ENCODE results near the gene SUSD5. TPM values are rescaled to one million over a fixed set of nuclear protein-coding genes. Genes with fewer than 3 reads are reported as not detected.
A peak's percentile ranks its signal among the peaks of the same experiment; 100 is the strongest.
"Not testable (repeated sequence)": the region's sequence is repeated elsewhere in the genome, so short reads cannot be mapped to it uniquely, and the experiment has no call there.

The SUSD5 gene
- total RNA-seq, 4 donors from 2014 or later = 0.69 to 4.5 (median 2.1) TPM

DNA sequence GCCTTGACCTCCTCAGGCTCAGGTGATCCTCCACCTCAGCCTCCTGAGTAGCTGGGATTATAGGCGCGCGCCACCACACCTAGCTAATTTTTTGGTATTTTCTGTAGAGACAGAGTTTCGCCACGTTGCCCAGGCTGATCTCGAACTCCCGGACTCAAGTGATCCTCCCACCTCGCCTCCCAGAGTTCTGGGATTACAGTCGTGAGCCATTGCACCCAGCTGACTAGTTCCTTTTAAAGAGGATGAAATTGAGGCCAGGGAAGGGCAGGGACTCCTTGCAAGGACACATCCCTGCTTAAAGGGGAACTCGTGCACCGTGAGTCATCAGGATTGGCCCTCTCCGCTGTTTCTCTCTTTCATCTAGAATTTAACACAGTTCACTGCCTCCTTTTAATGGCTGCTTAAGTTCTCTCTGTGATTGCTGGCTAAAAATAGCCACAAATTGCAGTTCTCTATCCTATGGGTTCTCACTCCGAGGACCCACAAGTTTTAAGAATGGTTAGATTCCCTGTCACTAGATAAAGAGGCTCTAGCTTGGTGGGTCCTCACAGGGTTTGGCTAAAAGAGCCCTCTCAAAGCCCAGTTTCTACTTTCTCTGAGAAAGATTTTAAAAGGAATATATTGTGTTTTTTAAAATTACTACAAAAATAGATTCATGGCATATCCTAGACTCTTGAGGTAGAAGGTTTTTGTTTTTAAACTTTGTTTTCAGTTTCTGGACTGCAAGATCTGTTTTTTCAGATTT lies 103.4 kb downstream of the SUSD5 start:
- peaks cover 0 to 12% of the 10 kb centered on the region in 2 donors for H3K36me3 ChIP-seq
- ATAC-seq = peak; percentile 86
- peaks cover 0 to 62% (median 0%) of the 10 kb centered on the region in 3 donors for H3K4me1 ChIP-seq
- WGBS, 2 donors (ENCODE audit: low coverage in 1 of 2) = 11 to 58% methylated on average over 4 to 9 of the region's 13 CpGs
- peak overlapping the region; percentile 92 to 97 (median 92) for H3K27ac ChIP-seq
- H3K9me3 ChIP-seq = no peaks in the 10 kb centered on the region
- H3K4me3 ChIP-seq = peak overlapping the region; percentile 64 to 66
- no peaks in the 10 kb centered on the region for H3K27me3 ChIP-seq
- TF ChIP-seq EP300 (IDR thresholded peaks at IDR 0.05) (no peak), POLR2AphosphoS5 (IDR thresholded peaks at IDR 0.05) (peak; percentile 82), POLR2A (IDR thresholded peaks at IDR 0.05) (no peak)
- TF ChIP-seq, protein P1, sequence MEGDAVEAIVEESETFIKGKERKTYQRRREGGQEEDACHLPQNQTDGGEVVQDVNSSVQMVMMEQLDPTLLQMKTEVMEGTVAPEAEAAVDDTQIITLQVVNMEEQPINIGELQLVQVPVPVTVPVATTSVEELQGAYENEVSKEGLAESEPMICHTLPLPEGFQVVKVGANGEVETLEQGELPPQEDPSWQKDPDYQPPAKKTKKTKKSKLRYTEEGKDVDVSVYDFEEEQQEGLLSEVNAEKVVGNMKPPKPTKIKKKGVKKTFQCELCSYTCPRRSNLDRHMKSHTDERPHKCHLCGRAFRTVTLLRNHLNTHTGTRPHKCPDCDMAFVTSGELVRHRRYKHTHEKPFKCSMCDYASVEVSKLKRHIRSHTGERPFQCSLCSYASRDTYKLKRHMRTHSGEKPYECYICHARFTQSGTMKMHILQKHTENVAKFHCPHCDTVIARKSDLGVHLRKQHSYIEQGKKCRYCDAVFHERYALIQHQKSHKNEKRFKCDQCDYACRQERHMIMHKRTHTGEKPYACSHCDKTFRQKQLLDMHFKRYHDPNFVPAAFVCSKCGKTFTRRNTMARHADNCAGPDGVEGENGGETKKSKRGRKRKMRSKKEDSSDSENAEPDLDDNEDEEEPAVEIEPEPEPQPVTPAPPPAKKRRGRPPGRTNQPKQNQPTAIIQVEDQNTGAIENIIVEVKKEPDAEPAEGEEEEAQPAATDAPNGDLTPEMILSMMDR (IDR thresholded peaks at IDR 0.05) = no peak

DNA sequence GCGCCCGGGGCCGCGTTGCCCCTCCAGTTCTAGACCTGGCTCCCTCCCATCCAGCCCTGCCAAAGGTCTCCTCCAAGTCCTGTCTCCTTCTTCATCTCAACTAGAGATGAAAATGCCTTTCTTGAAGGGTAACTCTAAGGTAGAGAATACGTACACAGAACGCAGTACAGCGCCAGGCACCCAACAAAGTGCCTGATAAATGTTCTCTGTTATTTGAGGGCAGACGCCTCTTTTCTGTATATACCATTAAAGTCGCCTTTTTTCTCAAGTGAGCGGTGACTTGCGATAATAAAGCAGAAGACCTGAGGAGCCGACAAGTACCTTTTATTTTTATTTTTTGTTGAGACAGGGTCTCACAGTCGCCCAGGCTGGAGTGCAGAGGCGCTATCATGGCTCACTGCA lies 104.0 kb downstream of the SUSD5 start:
- ATAC-seq = no peak
- Histone ChIP-seq H3K4me1 (peaks cover 0 to 57% (median 0%) of the 10 kb centered on the region in 3 donors), H3K27ac (peak overlapping the region; percentile 92 to 97 (median 92)), H3K27me3 (no peaks in the 10 kb centered on the region), H3K36me3 (peaks cover 0 to 10% of the 10 kb centered on the region in 2 donors), H3K4me3 (peak overlapping the region; percentile 64 to 66), H3K9me3 (no peaks in the 10 kb centered on the region)
- TF ChIP-seq POLR2A (IDR thresholded peaks at IDR 0.05) = no peak
- TF ChIP-seq POLR2AphosphoS5 (IDR thresholded peaks at IDR 0.05) = no peak
- no peak for TF ChIP-seq EP300 (IDR thresholded peaks at IDR 0.05)
- TF ChIP-seq, protein P1 (IDR thresholded peaks at IDR 0.05) = no peak
- 36 to 45% methylated on average over 5 to 13 of the region's 14 CpGs for WGBS, 2 donors (ENCODE audit: low coverage in 1 of 2)

DNA sequence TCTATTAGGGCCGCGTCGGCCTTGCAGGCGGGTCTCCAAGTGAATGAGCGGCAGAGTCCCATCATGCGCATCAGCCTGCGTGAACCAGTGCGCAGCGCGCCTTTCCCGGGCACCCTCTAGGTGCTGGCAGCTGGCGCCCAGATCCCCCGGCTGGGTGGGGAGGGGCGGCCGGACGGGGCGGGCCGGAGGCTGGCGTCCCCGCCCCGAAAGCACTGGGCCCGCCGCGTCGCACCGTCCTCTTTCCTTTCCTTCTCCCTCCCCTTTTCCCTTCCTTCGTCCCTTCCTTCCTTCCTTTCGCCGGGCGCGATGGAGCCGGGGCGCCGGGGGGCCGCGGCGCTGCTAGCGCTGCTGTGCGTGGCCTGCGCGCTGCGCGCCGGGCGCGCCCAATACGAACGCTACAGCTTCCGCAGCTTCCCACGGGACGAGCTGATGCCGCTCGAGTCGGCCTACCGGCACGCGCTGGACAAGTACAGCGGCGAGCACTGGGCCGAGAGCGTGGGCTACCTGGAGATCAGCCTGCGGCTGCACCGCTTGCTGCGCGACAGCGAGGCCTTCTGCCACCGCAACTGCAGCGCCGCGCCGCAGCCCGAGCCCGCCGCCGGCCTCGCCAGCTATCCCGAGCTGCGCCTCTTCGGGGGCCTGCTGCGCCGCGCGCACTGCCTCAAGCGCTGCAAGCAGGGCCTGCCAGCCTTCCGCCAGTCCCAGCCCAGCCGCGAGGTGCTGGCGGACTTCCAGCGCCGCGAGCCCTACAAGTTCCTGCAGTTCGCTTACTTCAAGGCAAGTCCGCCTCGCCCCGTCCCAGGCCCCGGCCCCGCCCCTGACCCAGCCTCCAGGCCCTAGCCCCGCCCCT lies 104.6 kb downstream of the SUSD5 start, which contains the start of gene CRTAP:
Gene CRTAP, plus strand, starts transcription at position 243 of the 850 bp plus-strand sequence. Its CDS starts 64 bp downstream, at position 307.
- peaks cover 0 to 51% (median 0%) of the 10 kb centered on the region in 3 donors for H3K4me1 ChIP-seq
- peaks cover 0 to 10% of the 10 kb centered on the region in 2 donors for H3K36me3 ChIP-seq
- no peaks in the 10 kb centered on the region for H3K27me3 ChIP-seq
- peak; percentile 92 for ATAC-seq
- no peaks in the 10 kb centered on the region for H3K9me3 ChIP-seq
- H3K27ac ChIP-seq = peak within 1 kb of the TSS; percentile 92 to 97 (median 92)
- TF ChIP-seq POLR2A (IDR thresholded peaks at IDR 0.05) (peak; percentile 51 to 55), EP300 (IDR thresholded peaks at IDR 0.05) (no peak), POLR2AphosphoS5 (IDR thresholded peaks at IDR 0.05) (peak; percentile 67)
- TF ChIP-seq, protein P1 (IDR thresholded peaks at IDR 0.05) = peak in 2 of 4 experiments; percentile 3 to 25
- H3K4me3 ChIP-seq = peak within 1 kb of the TSS; percentile 64 to 66
- 0 to 1% methylated on average over 8 to 27 of the region's 98 CpGs for WGBS, 2 donors (ENCODE audit: low coverage in 1 of 2)

DNA sequence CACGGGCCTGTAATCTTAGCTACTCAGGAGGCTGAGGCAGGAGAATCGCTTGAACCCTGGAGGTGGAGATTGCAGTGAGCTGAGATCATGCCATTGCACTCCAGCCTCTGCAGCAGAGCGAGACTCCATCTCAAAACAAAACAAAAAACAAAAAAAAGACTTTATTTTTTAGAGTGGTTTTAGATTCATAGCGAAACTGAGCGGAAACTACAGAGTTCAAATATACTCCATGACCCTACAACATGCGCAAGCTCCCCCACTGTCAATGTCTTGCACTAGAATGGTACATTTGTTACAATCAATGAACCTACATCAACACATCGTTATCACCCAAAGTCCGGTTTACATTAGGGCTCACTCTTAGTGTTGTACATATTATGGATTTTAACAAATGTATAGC lies 107.0 kb downstream of the SUSD5 start:
- 89 to 96% methylated on average over 5 to 8 of the region's 8 CpGs for WGBS, 2 donors (ENCODE audit: low coverage in 1 of 2)
- TF ChIP-seq POLR2AphosphoS5 (IDR thresholded peaks at IDR 0.05) (no peak), POLR2A (IDR thresholded peaks at IDR 0.05) (no peak), EP300 (IDR thresholded peaks at IDR 0.05) (no peak)
- TF ChIP-seq, protein P1 (IDR thresholded peaks at IDR 0.05) = no peak
- no peak for ATAC-seq

DNA sequence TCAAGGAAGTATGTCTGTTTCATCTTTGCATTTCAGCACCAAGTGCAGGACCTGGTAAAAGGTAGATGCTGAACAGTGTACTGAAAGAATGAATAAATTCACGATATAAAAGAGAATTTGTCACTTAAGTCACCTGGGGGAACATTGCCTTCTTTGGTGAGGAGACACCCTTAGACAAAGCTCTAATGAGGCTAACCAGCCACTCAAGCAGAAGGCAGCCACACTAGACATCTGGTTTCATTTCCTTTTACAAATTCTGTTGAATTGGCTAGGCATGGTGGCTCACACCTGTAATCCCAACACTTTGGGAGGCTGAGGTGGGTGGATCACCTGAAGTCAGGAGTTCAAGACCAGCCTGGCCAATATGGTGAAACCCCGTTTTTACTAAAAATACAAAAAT lies 111.8 kb downstream of the SUSD5 start:
- not testable (repeated sequence) for H3K4me1 ChIP-seq, H3K27me3 ChIP-seq, H3K9me3 ChIP-seq, H3K36me3 ChIP-seq, ATAC-seq, H3K4me3 ChIP-seq, H3K27ac ChIP-seq
- WGBS, 2 donors (ENCODE audit: low coverage in 1 of 2) = 84 to 89% methylated on average over 1 to 2 of the region's 2 CpGs

More for the DNA sequence above, 107.0 kb downstream of the SUSD5 start:
- Histone ChIP-seq H3K27ac (no peak overlapping the region), H3K27me3 (no peaks in the 10 kb centered on the region), H3K9me3 (no peaks in the 10 kb centered on the region), H3K4me1 (peaks cover 0 to 27% (median 0%) of the 10 kb centered on the region in 3 donors), H3K36me3 (no peaks in the 10 kb centered on the region), H3K4me3 (no peak overlapping the region)

All from gastroesophageal sphincter (tissue), 4 donors.